Activated effector memory CD4-positive, alpha-beta T cell treated with anti-CD3 and anti-CD28 coated beads, Interleukin-2, amount 50 U/mL, for 16 hours (primary cell): Measurements from ENCODE around the gene ZNF773.
"Not testable (repeated sequence)": the region's sequence is repeated elsewhere in the genome, so short reads cannot be mapped to it uniquely, and the experiment has no call there.

Experiments
- DNase-seq: peaks from one replicate; pipeline ENCODE4 v3.0.0-alpha.2; 2020

Gene ZNF773

DNA sequence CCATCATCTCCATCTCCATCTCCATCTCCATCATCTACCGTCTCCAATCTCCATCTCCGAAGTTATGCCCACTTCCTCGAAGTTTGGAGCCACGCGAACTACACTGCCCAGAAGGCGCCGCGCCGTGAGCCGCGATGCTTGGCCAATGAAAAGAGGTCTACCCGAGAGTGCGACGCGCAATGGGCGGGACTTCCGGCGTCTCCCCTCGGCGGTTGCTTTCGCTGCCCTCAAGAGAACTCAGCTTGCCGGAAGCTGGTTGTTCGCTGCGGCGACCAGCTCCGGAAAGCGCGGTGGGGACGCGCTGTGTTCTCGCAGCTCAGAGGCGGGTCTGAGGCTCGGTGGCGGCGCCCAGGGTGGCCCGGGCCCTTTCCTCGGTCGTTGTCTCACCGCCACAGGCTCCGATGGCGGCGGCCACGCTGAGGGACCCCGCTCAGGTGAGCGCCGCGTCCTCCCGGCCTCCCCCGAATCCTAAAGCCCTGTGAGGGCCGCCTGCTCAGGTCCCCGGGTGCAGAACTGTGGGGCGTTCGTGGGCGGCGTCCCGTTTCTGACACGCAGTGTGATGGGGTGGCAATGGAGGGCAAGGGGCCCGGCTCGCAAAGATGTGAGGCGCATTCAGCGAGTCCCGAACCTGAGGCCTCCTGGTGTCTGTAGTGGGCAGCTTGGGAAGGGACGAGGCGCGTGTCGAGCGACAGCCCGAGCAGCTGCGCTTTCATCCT is at the start of gene ZNF773:
ZNF773 (plus strand) TSS at position 259 of the 716 bp plus-strand sequence; CDS start at position 402, 143 bp downstream.
- peak; percentile 98 for DNase-seq

DNA sequence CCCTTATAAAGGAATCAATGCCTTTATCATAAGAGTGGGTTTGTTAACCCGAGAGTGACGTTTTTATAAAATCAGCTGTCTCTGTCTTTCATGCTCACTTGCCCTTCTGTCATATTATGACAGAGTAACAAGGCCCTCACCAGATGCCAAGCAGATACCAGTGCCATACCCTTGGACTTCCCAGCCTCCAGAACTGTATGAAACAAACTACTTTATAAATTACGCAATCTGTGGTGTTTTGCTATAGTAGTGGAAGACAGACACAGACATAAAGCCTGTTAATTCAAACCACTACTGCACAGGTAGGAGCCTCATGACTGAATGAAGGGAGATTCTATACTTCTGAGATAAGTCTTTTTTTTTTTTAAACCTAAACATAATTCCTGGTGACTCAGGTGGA is 47.4 kb upstream of the ZNF773 start:
- DNase-seq = no peak

DNA sequence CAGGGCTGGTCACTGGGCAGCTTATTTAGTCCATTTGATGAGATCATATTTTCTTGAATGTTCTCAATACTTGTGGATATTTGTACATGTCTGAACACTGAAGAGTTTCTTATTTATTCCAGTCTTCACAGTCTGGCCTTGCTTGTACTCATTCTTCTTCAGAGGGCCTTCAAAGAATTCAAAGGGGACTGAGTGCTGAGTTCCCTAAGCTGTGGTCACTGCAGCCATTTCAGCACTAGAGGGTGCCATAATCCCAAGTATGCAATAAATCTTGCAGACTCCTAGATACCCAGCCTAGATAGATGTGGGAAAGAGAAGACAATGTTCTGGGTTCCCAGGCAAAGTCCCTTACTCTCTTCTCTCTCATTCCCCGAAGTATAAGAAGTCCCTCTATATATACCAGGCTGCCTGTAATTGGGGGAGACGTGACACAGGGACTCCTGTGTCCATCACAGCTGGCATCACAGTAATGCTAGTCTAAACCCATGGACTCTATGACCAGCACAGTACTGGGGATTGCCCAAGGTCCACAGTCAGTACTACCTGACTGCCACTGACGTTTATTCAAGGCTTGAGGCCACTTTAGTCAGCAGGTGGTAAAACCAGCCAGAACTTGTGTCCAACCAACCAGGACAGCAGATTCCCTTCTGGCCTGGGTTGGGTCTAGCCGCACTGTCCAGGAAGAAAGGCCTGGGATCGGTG is 33.9 kb upstream of the ZNF773 start:
- no peak for DNase-seq

DNA sequence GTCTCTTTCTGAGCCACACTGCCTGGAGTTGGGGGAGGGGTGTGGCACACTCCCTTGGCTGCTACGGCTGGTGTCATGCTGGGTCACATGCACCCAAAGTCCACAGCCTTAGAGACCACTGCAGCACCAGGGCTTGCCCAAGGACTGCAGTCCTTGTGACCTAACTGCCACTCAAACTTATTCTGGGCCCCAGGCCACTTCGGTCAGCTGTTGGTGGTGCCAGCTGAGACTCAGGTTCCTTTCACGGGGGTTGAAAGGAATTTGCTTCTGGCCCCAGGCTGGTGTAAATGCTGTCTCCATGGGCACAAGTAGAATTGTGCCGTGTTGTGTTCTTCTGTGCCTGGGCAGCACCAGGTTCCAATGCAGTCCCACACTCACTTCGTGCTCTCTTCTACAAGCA is 33.2 kb upstream of the ZNF773 start:
- DNase-seq = no peak

DNA sequence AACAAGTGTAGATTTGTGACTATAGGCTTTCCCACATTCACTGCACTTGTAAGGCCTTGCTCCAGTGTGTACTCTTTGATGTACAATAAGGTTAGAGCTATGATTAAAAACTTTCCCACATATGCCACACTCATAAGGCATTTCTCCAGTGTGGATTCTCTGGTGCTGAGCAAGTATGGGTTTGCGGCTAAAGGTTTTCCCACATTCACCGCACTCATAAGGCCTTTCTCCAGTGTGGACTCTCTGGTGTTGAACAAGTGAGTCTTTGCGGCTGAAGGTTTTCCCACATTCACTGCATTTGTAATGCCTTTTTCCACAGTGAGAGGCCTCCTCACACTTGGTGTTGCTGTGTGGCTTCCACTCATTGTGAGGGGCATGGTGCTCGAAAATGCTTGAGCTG is 26.1 kb upstream of the ZNF773 start:
- no peak for DNase-seq

DNA sequence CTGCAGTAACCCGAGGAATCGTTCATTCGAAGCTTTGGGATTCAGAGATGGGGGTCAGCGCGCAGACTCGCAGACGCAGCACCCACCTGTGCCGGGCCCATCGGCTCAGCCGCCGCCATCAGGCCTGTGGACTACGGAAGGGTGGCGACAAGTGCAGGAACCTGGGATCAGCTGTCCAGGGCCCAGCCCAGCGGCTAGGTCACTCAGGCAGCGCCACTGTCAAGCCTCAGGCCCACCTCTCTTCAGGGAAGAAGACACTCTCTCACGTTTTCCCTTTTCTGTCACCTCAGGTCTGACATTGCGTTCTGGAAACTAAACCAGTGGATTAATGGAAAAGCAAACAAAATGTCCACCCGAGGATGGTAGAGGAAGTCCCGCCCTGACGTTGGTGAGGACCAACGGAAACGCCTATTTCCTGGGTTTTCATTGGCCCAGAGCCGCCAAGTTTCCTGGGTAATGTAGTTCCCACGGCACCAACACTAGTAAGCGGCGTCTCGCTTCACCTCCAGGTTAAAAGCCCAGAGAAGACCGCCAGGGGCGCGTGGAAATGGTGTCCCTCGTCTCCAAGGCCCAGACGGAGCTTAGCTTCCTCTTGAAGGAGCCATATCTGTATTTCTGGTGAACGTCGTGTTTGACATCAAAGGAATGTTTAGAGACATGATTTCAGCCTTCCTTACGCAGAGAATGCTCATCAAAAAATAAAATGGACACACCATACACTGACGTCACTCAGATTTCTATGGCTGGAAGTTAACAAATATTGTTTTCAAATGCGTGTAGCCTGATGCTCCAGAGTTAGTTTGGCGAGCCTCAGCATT is 22.3 kb upstream of the ZNF773 start, which contains the start of gene ZNF772:
ZNF772 (minus strand) TSS at position 376 of the 818 bp plus-strand sequence; CDS start at position 119, 257 bp downstream.
- DNase-seq = peak; percentile 94

DNA sequence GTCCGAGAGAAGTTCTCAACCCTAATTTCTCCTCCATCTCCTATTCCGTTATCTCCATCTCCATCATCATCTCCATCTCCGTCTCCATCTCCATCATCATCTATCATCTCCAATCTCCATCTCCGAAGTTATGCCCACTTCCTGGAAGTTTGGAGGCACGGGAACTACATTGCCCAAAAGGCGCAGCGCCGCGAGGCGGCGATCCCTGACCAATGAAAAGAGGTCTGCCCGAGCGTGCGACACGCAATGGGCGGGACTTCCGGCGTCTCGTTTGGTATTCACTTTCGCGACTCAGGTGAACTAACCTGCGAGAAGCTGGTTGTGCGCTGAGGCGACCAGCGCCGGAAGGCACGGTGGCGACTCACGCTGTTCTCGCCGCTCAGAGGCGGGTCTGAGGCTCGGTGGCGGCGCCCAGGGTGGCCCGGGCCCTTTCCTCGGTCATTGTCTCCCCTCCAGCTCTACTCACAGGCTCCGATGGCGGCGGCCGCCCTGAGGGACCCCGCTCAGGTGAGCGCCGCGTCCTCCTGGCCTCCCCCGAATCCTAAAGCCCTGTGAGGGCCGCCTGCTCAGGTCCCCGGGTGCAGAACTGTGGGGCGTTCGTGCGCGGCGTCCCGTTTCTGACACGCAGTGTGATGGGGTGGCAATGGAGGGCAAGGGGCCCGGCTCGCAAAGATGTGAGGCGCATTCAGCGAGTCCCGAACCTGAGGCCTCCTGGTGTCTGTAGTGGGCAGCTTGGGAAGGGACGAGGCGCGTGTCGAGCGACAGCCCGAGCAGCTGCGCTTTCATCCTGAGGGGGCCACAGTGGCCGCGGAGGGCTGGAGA is 12.1 kb upstream of the ZNF773 start, which contains the start of gene ZNF419:
ZNF419 (plus strand) TSS at position 274 of the 822 bp plus-strand sequence; CDS start at position 475, 201 bp downstream.
- peak; percentile 98 for DNase-seq

DNA sequence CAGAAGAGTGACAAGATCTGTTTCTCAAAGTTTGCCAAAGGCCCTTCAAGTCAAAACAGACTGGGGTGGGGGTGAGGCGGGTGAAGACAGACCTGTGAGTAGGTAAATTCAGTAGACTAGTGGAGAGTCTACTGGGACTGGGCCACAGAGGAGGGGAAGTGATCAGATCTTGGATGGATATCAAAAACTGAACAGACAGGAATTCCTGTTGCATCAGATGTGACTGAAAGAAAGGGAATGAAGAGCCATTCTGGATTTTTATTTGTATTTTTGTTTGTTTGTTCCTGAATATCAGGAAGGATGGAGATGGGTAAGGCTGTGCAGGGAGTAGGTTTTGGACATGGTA is 11.5 kb upstream of the ZNF773 start:
- DNase-seq = not testable (repeated sequence)

DNA sequence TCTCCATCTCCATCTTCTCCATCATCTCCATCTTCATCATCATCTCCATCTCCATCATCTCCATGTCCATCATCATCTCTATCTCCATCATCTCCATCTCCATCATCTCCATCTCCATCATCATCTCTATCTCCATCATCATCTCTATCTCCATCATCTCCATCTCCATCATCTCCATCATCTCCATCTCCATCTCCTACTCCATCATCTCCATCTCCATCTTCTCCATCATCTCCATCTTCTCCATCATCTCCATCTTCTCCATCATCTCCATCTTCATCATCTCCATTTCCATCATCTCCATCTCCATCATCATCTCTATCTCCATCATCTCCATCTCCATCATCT is 432 bp upstream of the ZNF773 start:
- not testable (repeated sequence) for DNase-seq

DNA sequence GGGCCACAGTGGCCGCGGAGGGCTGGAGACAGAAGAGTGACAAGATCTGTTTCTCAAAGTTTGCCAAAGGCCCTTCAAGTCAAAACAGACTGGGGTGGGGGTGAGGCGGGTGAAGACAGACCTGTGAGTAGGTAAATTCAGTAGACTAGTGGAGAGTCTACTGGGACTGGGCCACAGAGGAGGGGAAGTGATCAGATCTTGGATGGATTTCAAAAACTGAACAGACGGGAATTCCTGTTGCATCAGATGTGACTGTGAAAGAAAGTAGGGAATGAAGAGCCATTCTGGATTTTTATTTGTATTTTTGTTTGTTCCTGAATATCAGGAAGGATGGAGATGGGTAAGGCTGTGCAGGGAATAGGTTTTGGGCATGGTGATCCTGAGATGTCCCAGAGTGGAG is 662 bp downstream of the ZNF773 start:
- not testable (repeated sequence) for DNase-seq

DNA sequence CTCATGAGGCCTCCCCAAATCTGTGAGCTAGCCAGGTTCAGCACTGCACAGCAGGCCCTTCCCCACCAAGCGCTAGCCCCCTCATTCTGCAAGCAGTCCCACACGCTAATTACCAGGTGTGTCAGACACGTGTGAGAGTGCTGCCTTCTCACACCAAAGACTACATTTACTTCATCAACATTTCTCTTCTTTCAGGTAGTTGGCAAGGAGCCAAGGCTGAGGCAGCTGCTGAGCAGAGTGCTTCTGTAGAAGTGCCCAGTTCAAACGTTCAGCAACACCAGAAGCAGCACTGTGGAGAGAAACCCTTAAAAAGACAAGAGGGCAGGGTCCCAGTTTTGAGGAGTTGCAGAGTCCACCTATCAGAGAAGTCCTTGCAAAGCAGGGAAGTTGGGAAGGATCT is 6.4 kb downstream of the ZNF773 start:
- no peak for DNase-seq

DNA sequence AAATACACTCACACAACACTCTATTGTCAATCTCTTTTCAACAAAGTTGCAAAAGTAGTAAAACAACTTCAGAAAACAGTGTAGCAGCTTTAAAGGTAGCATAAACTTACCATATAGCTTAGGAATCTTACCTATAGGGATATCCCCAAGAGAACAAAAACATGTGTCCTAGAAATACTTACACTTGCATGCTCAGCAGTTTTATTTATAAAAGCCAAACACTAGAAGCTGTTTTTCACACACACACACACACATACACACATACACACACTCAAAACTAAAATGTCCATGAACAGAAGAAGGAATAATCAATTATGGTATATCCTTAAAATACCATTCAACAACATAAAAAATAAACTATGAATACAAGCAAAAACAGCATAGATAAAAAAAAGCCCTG is 11.7 kb downstream of the ZNF773 start:
- DNase-seq = no peak

DNA sequence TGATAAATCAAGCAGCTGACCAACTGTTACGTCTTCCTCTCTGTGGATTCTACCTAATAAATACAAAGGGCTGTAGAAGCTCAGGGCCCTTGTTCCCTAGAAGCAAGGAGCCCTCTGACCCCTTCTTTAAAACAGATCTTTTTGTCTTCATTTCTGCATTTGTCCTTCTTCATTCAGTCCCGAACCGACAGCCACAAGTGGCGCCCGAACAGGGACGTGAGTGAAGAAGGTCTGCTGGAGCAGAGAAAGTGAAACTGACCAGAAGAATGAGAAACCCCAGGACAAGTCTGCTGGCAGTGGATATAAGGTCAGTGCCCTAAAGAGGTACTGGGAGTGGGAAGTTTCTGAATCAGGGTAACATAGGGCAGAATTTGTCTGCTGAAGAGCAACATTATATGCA is 13.1 kb downstream of the ZNF773 start:
- DNase-seq = no peak

DNA sequence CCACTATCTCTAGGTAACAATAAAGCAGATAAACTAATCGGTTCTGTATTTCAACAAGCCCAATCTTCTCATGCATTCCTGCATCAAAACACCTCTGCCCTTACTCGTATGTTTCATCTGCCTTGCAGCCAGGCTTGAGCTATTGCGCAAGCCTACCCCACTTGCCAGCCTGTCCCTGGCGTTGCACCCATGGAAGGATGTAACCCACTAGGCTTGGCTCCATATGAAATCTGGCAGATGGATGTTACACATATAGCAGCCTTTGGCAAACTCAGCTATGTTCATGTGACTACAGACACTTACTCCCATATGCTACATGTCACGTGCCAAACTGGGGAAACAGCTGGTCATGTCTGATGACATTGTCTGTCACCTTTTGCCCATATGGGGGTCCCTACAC is 15.5 kb downstream of the ZNF773 start:
- no peak for DNase-seq

DNA sequence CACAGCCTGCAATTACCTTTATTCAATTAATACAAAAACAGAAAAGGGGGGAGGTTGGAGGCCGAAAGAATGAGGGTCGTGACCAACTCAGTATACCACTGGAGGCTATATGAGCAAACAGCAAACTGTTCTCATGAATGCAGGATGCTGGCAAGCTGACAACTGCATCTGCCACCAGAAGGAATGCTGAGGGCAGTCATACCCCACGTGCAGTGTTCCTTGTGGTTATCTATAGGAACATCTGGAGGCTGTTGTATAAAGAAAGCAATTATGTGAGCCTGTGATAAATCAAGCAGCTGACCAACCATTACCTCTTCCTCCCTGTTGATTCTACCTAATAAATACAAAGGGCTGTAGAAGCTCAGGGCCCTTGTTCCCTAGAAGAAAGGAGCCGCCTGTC is 18.3 kb downstream of the ZNF773 start:
- DNase-seq = not testable (repeated sequence)

DNA sequence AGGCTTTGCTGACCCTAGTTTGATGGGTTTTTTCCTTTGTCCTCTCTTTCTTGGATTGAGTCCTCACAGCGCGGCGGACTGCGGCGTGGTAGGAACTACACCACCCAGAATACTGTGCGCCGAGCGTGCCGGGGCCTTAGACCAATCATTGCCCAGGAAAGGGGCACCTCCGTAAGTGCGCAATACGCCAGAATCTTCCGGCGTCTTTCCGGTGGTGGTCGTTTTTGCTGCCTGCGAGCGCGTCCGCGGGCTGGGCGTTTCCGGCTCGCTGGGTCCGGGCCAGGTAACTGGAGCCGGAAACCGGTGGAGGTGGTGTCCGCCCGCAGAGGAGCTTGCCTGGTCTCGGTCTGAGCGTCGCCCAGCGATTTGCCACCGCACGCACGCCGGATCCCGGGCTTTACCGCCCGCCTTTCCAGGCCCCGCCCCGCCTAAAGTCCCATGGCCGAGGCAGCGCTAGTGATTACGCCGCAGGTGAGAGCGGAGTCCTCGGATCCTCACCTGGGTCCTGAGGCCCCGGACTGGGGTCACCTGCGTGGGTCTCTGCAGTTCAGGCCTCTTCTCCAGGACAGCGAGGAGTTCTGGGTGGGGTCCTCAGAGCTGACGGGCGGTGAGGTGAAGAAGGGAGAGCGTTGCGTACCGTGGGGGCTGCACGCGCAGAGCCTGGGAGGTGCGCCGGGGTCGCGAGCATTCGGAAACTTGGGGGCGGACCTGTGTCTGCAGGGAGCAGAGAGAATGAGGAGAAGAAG is 27.6 kb downstream of the ZNF773 start, which contains the start of gene ZNF549:
ZNF549 (plus strand) TSS at position 221 of the 746 bp plus-strand sequence; CDS start at position 439, 218 bp downstream.
- DNase-seq = peak; percentile 95

DNA sequence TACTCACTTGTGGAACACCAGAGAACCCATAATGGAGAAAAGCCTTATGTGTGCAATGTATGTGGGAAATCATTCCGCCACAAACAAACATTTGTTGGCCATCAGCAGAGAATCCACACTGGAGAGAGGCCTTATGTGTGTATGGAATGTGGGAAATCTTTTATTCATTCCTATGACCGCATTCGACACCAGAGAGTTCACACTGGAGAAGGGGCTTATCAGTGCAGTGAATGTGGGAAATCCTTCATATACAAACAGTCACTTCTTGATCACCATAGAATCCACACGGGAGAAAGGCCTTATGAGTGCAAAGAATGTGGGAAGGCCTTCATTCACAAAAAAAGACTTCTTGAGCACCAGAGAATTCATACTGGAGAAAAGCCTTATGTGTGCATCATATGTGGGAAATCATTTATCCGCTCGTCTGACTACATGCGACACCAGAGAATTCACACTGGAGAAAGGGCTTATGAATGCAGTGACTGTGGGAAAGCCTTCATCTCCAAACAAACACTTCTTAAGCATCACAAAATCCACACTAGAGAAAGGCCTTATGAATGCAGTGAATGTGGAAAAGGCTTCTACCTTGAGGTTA is 38.3 kb downstream of the ZNF773 start:
- no peak for DNase-seq

DNA sequence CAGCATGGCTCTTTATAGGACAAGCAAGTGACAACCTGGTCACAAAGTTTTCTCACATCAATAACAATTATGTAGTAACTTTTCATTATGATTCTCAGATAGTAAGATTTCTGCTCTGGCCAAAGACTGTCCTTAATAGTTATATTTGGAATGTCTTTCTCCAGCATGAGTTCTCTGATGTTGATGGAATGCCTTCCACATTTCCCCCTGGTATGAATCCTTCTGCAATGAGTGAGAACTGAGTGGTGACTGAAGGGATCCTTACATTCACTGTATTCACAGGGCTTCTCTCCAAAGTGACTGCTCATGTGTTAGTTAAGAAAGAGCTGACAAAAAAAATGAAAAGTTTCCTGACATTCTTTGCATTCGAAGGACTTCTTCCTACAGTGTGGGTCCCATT is 46.8 kb downstream of the ZNF773 start:
- no peak for DNase-seq

DNA sequence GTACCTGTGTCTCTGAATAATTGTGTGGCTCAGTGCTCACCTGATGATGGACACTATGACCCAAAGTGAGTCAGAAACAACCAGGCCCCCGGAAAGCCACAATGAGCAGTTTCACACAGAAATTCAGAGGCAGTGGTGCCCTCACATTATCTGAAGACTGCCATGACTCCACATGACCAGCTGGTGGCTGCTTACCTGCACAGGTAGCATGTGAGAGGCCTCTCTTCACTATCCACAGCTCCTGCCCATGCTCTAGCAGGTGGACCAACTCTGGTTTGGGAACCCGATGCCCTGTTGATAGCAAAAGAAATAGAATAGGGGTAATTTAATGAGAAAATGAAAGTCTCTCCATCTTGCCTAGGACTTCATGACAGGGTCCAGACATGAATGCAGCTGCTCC is 52.7 kb downstream of the ZNF773 start:
- DNase-seq = no peak

DNA sequence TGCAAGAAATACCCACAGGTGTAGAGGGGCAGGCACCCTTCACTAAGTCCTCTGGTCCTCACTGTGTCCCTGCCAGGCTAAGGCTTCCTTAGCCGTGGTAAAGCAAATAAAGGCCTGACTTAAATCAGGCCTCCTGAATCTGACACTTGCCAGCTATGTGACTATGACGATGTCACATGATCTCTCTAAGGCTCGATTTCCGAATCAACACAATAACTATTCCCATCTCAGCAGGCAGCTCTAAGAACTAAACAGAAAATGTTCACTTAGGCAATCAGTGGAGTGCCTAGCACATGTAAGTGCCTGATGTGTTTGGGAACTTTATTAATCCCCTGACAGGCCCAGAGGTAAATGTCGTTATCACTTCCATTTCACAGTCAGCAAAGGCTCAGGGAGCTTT is 57.9 kb downstream of the ZNF773 start:
- no peak for DNase-seq
